ENCODE data around the gene CNGA1. TPM values are rescaled to one million over a fixed set of nuclear protein-coding genes. Genes with fewer than 3 reads are reported as not detected.

CNGA1 gene
- total and polyA plus RNA-seq, 2 donors (not counting 3 experiments of a cell fraction or from before 2014, with no cell fraction given): not detected

DNA sequence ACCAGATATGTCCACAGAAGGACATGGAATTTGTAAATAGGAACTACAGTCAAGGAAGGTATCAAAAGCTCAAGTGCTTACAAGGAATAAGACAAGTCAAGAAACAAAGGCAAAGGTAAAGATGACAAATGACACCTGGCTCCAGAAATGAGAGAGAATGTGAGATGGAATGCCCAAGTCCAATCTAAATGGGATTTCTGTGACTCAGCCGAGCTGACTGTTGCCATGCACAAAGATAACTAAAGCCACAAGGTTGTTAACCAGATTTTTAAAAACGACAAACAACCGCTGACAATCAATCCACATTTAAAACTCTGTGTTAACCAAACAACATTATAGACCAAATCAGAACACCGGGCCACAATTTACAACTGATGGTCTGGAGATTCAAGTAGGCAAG is 103.2 kb downstream of the CNGA1 start:
- intact Hi-C loops (cut with micrococcal nuclease): loop anchor here (5.0 to 10.0 kb wide), 4 partner anchors 76 to 449 kb away; partner anchors contain the start of genes COMMD8, CORIN and SLAIN2
- Histone ChIP-seq H3K4me1 (ENCODE audit: control insufficient read depth, extremely low read depth, insufficient read depth, low read length) (peaks cover 17% of the 10 kb centered on the region), H3K27me3 (ENCODE audit: control insufficient read depth in 2 of 2, insufficient read depth in 2 of 2, low read length in 2 of 2) (no peaks in the 10 kb centered on the region), H2AFZ (ENCODE audit: low read depth, low read length) (peak overlapping the region; percentile 89), H3K9ac (replicated peaks; ENCODE audit: extremely low read depth, insufficient read depth, low read length) (peak overlapping the region; percentile 89), H3K9me1 (replicated peaks; ENCODE audit: control insufficient read depth, extremely low read depth, insufficient read depth, low read length) (no peaks in the 10 kb centered on the region), H3K27ac (ENCODE audit: insufficient read depth, low read depth, low read length) (no peak overlapping the region), H3K36me3 (ENCODE audit: control insufficient read depth in 2 of 2, extremely low read depth in 1 of 2, insufficient read depth in 2 of 2, low read length in 2 of 2) (peaks cover 0 to 2% of the 10 kb centered on the region in 2 experiments), H3K4me3 (replicated peaks in 1 of 3; ENCODE audit: insufficient read depth in 1 of 3, low read depth in 1 of 3, low read length in 3 of 3) (peak overlapping the region; percentile 66 to 79 (median 73)), H3K9me3 (replicated peaks; ENCODE audit: control insufficient read depth, insufficient read depth, low read length) (no peaks in the 10 kb centered on the region), H4K20me1 (replicated peaks; ENCODE audit: control insufficient read depth, extremely low read depth, insufficient read depth, low read length) (no peaks in the 10 kb centered on the region), H3K79me2 (ENCODE audit: control insufficient read depth, insufficient read depth, low read length) (peaks cover 29% of the 10 kb centered on the region), H3K4me2 (ENCODE audit: insufficient read depth, low read length) (peak overlapping the region; percentile 68)
- no peak for FAIRE-seq
- BruUV-seq (replicated peaks): TSS peak; percentile 48
- ChIA-PET POLR2A (no interaction called here), CTCF (interaction anchor here (1.0 to 2.1 kb wide), 3 partner anchors 33 to 212 kb away, joined by 3 to 6 read pairs (median 3); no protein-coding TSS in a partner anchor)
- dilution Hi-C loops (cut with MboI; ENCODE audit: extremely low pct_ligation_motif_present, low sequenced_read_pairs): no loop called here
- TF ChIP-seq JUN (IDR thresholded peaks at IDR 0.05; ENCODE audit: borderline replicate concordance, insufficient read depth, insufficient read length, low read depth): no peak
- TF ChIP-seq MYC (IDR thresholded peaks at IDR 0.05; ENCODE audit: low read depth, low read length): no peak
- no peak for TF ChIP-seq POLR2A (IDR thresholded peaks at IDR 0.05; ENCODE audit: low read depth, low read length)
- TF ChIP-seq, protein P1, sequence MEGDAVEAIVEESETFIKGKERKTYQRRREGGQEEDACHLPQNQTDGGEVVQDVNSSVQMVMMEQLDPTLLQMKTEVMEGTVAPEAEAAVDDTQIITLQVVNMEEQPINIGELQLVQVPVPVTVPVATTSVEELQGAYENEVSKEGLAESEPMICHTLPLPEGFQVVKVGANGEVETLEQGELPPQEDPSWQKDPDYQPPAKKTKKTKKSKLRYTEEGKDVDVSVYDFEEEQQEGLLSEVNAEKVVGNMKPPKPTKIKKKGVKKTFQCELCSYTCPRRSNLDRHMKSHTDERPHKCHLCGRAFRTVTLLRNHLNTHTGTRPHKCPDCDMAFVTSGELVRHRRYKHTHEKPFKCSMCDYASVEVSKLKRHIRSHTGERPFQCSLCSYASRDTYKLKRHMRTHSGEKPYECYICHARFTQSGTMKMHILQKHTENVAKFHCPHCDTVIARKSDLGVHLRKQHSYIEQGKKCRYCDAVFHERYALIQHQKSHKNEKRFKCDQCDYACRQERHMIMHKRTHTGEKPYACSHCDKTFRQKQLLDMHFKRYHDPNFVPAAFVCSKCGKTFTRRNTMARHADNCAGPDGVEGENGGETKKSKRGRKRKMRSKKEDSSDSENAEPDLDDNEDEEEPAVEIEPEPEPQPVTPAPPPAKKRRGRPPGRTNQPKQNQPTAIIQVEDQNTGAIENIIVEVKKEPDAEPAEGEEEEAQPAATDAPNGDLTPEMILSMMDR (IDR thresholded peaks at IDR 0.05; ENCODE audit: extremely low read depth in 1 of 2, insufficient read depth in 1 of 2, low read depth in 1 of 2, low read length in 2 of 2): no peak
- TF ChIP-seq, protein P2, sequence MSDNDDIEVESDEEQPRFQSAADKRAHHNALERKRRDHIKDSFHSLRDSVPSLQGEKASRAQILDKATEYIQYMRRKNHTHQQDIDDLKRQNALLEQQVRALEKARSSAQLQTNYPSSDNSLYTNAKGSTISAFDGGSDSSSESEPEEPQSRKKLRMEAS (IDR thresholded peaks at IDR 0.05; ENCODE audit: insufficient read depth, insufficient read length): no peak
- no peak for TF ChIP-seq FOS (IDR thresholded peaks at IDR 0.05; ENCODE audit: borderline replicate concordance, insufficient read depth, low read length)
- TF ChIP-seq POLR2AphosphoS5 (IDR thresholded peaks at IDR 0.05; ENCODE audit: insufficient read depth, low read depth, low read length): no peak
- no peak for TF ChIP-seq GATA2 (IDR thresholded peaks at IDR 0.05; ENCODE audit: insufficient read depth, insufficient read length, low read depth, low read length)
- TF ChIP-seq EZH2 (IDR thresholded peaks at IDR 0.05; ENCODE audit: borderline replicate concordance, low read depth, low read length, severe bottlenecking): no peak
- peak; percentile 13 for DNase-seq (ENCODE audit: low read depth, low spot score)
